Ovary (tissue), 9 donors: ENCODE results near the gene SLC25A52. TPM values are rescaled to one million over a fixed set of nuclear protein-coding genes. Genes with fewer than 3 reads are reported as not detected.

Experiments used
- DNase-seq, 5 donors: peaks; one replicate each; pipeline ENCODE4 v3.0.0-alpha.2; 2019 to 2020
- H3K27ac ChIP-seq, 2 donors: fragments of 200-600 bp; one replicate each; pipeline versions ENCODE4 v1.5.1 to v1.8.0; 2019 to 2022
- H3K27me3 ChIP-seq: fragments of 200-600 bp; one replicate; pipeline ENCODE4 v1.8.0; 2022
- H3K36me3 ChIP-seq: fragments of 200-600 bp; sonication (generic); one replicate; pipeline ENCODE4 v1.5.1; 2019
- H3K4me1 ChIP-seq: one replicate; pipeline ENCODE4 v1.8.1; 2013; ENCODE audit warnings: mild to moderate bottlenecking, moderate library complexity; ENCODE audit not compliant: insufficient read depth
- H3K4me3 ChIP-seq: fragments of 200-600 bp; sonication (generic); one replicate; pipeline ENCODE4 v1.5.1; 2017
- H3K9me3 ChIP-seq, 2 donors: fragments of 200-600 bp in 1 of 2; sonication (generic) in 1 of 2; one replicate each; pipeline versions ENCODE4 v1.5.1 to v1.8.1; 2013 to 2019; ENCODE audit warnings: mild to moderate bottlenecking in 1 of 2, moderate library complexity in 1 of 2
- CTCF ChIP-seq, 3 donors: fragments of 450-650 bp in 2 of 3; fragments of 200-600 bp in 1 of 3; IDR thresholded peaks; one replicate each; pipeline versions ENCODE4 v1.5.1 to v1.8.0; 2016 to 2022; ENCODE audit warnings: antibody characterized with exemption in 3 of 3, mild to moderate bottlenecking in 1 of 3
- EP300 ChIP-seq: sonication (generic); formaldehyde crosslinking; IDR thresholded peaks from one replicate; pipeline ENCODE4 v1.6.1; 2017; ENCODE audit warnings: antibody characterized with exemption
- POLR2A ChIP-seq: fragments of 450-650 bp; IDR thresholded peaks from one replicate; pipeline ENCODE4 v1.6.1; 2017; ENCODE audit warnings: antibody characterized with exemption, mild to moderate bottlenecking, moderate library complexity
- WGBS, 3 donors: extraction: QIAGEN DNeasy Blood & Tissue Kit in 1 of 3; methylation state at CpG; one replicate each; pipeline versions ENCODE4 v1.1.5 to v1.1.7; 2013 to 2017; 5-methylcytosine and 5-hydroxymethylcytosine counted together
- intact Hi-C, 4 donors: fragments of 100-400 bp; cut with DNase I; formaldehyde crosslinking; loops; one replicate each; pipeline versions ENCODE4 v1.11.0 to v1.15.1; 2022 to 2023
- polyA plus RNA-seq, 2 donors: library from polyadenylated mRNA; stranded (reverse); fragments of 200-250 nt in 1 of 2; fragments of 350-450 nt in 1 of 2; fragmentation: Illumina TruSeq in 1 of 2; extraction: RNeasy Lipid Tissue Mini Kit (QIAGEN cat#74804) in 1 of 2; gene quantifications; one replicate each; pipeline ENCODE4 v1.2.3, GENCODE V29; 2013 to 2014
- total RNA-seq, 7 donors: library from RNA; depleted of rRNA in 2 of 7; stranded (reverse); fragments of >200 nt in 2 of 7; fragmentation: NEBNext Ultra II Directional in 3 of 7; extraction: Animal tissue kit (Norgen Biotek cat#: 25700) in 3 of 7; gene quantifications; one replicate each; pipeline versions ENCODE4 v1.1.0 to v1.2.4, GENCODE V29; 2016 to 2023
- donor health status: DM: no; HTN: no; CAD: no; lungs with moderate emphysema.
- donor health status: DM: no; HTN: no; CAD: no.
- donor health status: Bipolar disorder and iron deficiency.
- donor health status: DM: yes; HTN: yes; CAD: no.
- donor health status: DM: no; HTN: no; CAD: no.
- donor health status: DM: yes; HTN: yes; CAD: no.

The SLC25A52 gene
- total and polyA plus RNA-seq, 9 donors: not detected

- Histone ChIP-seq H3K9me3 (no peaks in the 10 kb centered on the region), H3K27ac (no peak overlapping the region), H3K4me3 (no peak overlapping the region), H3K27me3 (no peaks in the 10 kb centered on the region), H3K36me3 (no peaks in the 10 kb centered on the region), H3K4me1 (no peaks in the 10 kb centered on the region)
- TF ChIP-seq POLR2A (no peak), CTCF (IDR thresholded peaks at IDR 0.05) (no peak), EP300 (no peak)
- intact Hi-C loops: no loop called here
- WGBS, 3 donors: 72 to 79% (median 79%) methylated on average over 10 of the region's 10 CpGs
- DNase-seq: no peak
Observed at GRCh38 chr18:31789409-31789808, 28.7 kb upstream of the SLC25A52 start.

GRCh38 chr18:31783059-31783458, 22.4 kb upstream of the SLC25A52 start:
- no peaks in the 10 kb centered on the region for H3K36me3 ChIP-seq
- no peak for TF ChIP-seq CTCF (IDR thresholded peaks at IDR 0.05)
- TF ChIP-seq EP300: no peak
- TF ChIP-seq POLR2A: no peak
- no peaks in the 10 kb centered on the region for H3K27me3 ChIP-seq
- no peak for DNase-seq
- H3K4me3 ChIP-seq: no peak overlapping the region
- no peaks in the 10 kb centered on the region for H3K9me3 ChIP-seq
- H3K4me1 ChIP-seq: no peaks in the 10 kb centered on the region
- intact Hi-C loops: no loop called here
- H3K27ac ChIP-seq: no peak overlapping the region
- 83 to 87% (median 85%) methylated on average over 3 of the region's 3 CpGs for WGBS, 3 donors

GRCh38 chr18:31778391-31778950, 17.8 kb upstream of the SLC25A52 start:
- TF ChIP-seq CTCF (IDR thresholded peaks at IDR 0.05): no peak
- TF ChIP-seq POLR2A: no peak
- TF ChIP-seq EP300: no peak
- DNase-seq: no peak
- H3K9me3 ChIP-seq: no peaks in the 10 kb centered on the region
- H3K27ac ChIP-seq: no peak overlapping the region
- H3K4me3 ChIP-seq: no peak overlapping the region
- no peaks in the 10 kb centered on the region for H3K36me3 ChIP-seq
- H3K4me1 ChIP-seq: no peaks in the 10 kb centered on the region
- intact Hi-C loops: no loop called here
- H3K27me3 ChIP-seq: no peaks in the 10 kb centered on the region

- H3K36me3 ChIP-seq: no peaks in the 10 kb centered on the region
- H3K9me3 ChIP-seq: no peaks in the 10 kb centered on the region
- no peaks in the 10 kb centered on the region for H3K4me1 ChIP-seq
- intact Hi-C loops: no loop called here
- no peaks in the 10 kb centered on the region for H3K27me3 ChIP-seq
- no peak for DNase-seq
- H3K27ac ChIP-seq: no peak overlapping the region
- no peak overlapping the region for H3K4me3 ChIP-seq
- no peak for TF ChIP-seq CTCF (IDR thresholded peaks at IDR 0.05)
- TF ChIP-seq EP300: no peak
- no peak for TF ChIP-seq POLR2A
- WGBS, 3 donors: 80 to 83% (median 83%) methylated on average over 9 of the region's 9 CpGs
Observed at GRCh38 chr18:31776093-31776492, 15.4 kb upstream of the SLC25A52 start.
